Measurements from ENCODE around the gene G6PC1. TPM values are rescaled to one million over a fixed set of nuclear protein-coding genes. Genes with fewer than 3 reads are reported as not detected.
"Not testable (repeated sequence)": the region's sequence is repeated elsewhere in the genome, so short reads cannot be mapped to it uniquely, and the experiment has no call there.

G6PC1 gene
- polyA plus RNA-seq, 1 experiment, result not detected

GRCh38 chr17:42853597-42853967, 47.0 kb upstream of the G6PC1 start:
- TF ChIP-seq CTCF (IDR thresholded peaks at IDR 0.05; ENCODE audit: low read depth, low read length), result no peak
- ChIA-PET CTCF (interaction anchor here (1.1 to 2.9 kb wide), 2 partner anchors 10 to 76 kb away, joined by 3 to 12 read pairs; partner anchors contain the start of gene AOC2), POLR2A (no interaction called here)
- no peak overlapping the region for H3K27ac ChIP-seq (ENCODE audit: low read depth, low read length)
- H3K4me3 ChIP-seq (ENCODE audit: low read depth, low read length), result no peak overlapping the region
- DNase-seq (ENCODE audit: low read depth, low spot score), result no peak
- H3K9me3 ChIP-seq (ENCODE audit: control insufficient read depth, insufficient read depth, low read length), result no peaks in the 10 kb centered on the region
- peaks cover 32% of the 10 kb centered on the region for H3K27me3 ChIP-seq (ENCODE audit: control insufficient read depth, insufficient read depth, low read length)

GRCh38 chr17:42853968-42854790, 46.4 kb upstream of the G6PC1 start:
- DNase-seq (ENCODE audit: low read depth, low spot score), result no peak
- H3K9me3 ChIP-seq (ENCODE audit: control insufficient read depth, insufficient read depth, low read length), result no peaks in the 10 kb centered on the region
- ChIA-PET POLR2A (no interaction called here), CTCF (interaction anchor here (0.7 to 2.9 kb wide), 2 partner anchors 9 to 11 kb away, joined by 3 to 12 read pairs; partner anchors contain the start of gene AOC2)
- no peak overlapping the region for H3K4me3 ChIP-seq (ENCODE audit: low read depth, low read length)
- no peak for TF ChIP-seq CTCF (IDR thresholded peaks at IDR 0.05; ENCODE audit: low read depth, low read length)
- peaks cover 32% of the 10 kb centered on the region for H3K27me3 ChIP-seq (ENCODE audit: control insufficient read depth, insufficient read depth, low read length)
- no peak overlapping the region for H3K27ac ChIP-seq (ENCODE audit: low read depth, low read length)

GRCh38 chr17:42855048-42855596, 45.5 kb upstream of the G6PC1 start:
- TF ChIP-seq CTCF (IDR thresholded peaks at IDR 0.05; ENCODE audit: low read depth, low read length), result no peak
- Histone ChIP-seq H3K27ac (ENCODE audit: low read depth, low read length) (no peak overlapping the region), H3K27me3 (ENCODE audit: control insufficient read depth, insufficient read depth, low read length) (peaks cover 28% of the 10 kb centered on the region), H3K9me3 (ENCODE audit: control insufficient read depth, insufficient read depth, low read length) (no peaks in the 10 kb centered on the region), H3K4me3 (ENCODE audit: low read depth, low read length) (no peak overlapping the region)
- CTCF ChIA-PET, result interaction anchor here (0.7 to 2.9 kb wide), 3 partner anchors 10 to 115 kb away, joined by 3 to 12 read pairs (median 8); partner anchors contain the start of gene AOC2
- DNase-seq (ENCODE audit: low read depth, low spot score), result no peak
- POLR2A ChIA-PET, result no interaction called here

GRCh38 chr17:42856093-42856492, 44.5 kb upstream of the G6PC1 start:
- CTCF ChIA-PET, result interaction anchor here (0.9 kb wide), 1 partner anchor 12 kb away, joined by 3 read pairs; the partner anchor contains the start of gene AOC2
- H3K4me3 ChIP-seq (ENCODE audit: low read depth, low read length); DNase-seq (ENCODE audit: low read depth, low spot score); POLR2A ChIA-PET; H3K9me3 ChIP-seq (ENCODE audit: control insufficient read depth, insufficient read depth, low read length); H3K27ac ChIP-seq (ENCODE audit: low read depth, low read length): not testable (repeated sequence)
- H3K27me3 ChIP-seq (ENCODE audit: control insufficient read depth, insufficient read depth, low read length), result peaks cover 22% of the 10 kb centered on the region

GRCh38 chr17:42856516-42856915, 44.1 kb upstream of the G6PC1 start:
- H3K4me3 ChIP-seq (ENCODE audit: low read depth, low read length); POLR2A ChIA-PET; DNase-seq (ENCODE audit: low read depth, low spot score); H3K9me3 ChIP-seq (ENCODE audit: control insufficient read depth, insufficient read depth, low read length); H3K27ac ChIP-seq (ENCODE audit: low read depth, low read length): not testable (repeated sequence)
- CTCF ChIA-PET, result interaction anchor here (0.9 kb wide), 1 partner anchor 13 kb away, joined by 3 read pairs; the partner anchor contains the start of gene AOC2
- peaks cover 21% of the 10 kb centered on the region for H3K27me3 ChIP-seq (ENCODE audit: control insufficient read depth, insufficient read depth, low read length)

- no peaks in the 10 kb centered on the region for H3K9me3 ChIP-seq (ENCODE audit: control insufficient read depth, insufficient read depth, low read length)
- no peak overlapping the region for H3K27ac ChIP-seq (ENCODE audit: low read depth, low read length)
- H3K4me3 ChIP-seq (ENCODE audit: low read depth, low read length), result no peak overlapping the region
- no peak for DNase-seq (ENCODE audit: low read depth, low spot score)
- ChIA-PET CTCF (no interaction called here), POLR2A (no interaction called here)
- peaks cover 21% of the 10 kb centered on the region for H3K27me3 ChIP-seq (ENCODE audit: control insufficient read depth, insufficient read depth, low read length)
- no peak for TF ChIP-seq CTCF (IDR thresholded peaks at IDR 0.05; ENCODE audit: low read depth, low read length)
Measured at GRCh38 chr17:42857389-42857788, 43.2 kb upstream of the G6PC1 start.
